ENCODE results near the gene GLI3. TPM values are rescaled to one million over a fixed set of nuclear protein-coding genes. Genes with fewer than 3 reads are reported as not detected.

GLI3 gene
- total RNA-seq, 2 donors from 2014 or later, result 2.7 to 10.2 TPM

DNA sequence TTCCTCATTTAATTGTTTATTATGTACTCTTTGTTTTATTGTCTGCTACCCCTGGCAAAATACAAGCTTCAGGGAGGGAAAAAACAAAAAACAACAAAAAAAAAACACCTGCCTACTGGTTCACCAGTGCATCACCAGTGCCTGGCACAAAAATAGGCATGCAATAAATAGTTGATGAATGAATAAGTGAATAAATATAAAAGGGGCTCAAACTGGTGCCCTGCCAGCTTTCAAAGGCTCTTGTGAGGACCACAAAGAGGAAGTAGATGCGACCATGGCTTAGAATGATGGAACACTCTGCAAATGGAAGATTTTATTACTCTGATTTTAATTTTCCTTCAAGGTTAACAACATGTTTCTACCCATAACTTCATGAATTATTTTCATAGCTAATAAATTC, 321.1 kb downstream of the GLI3 start:
- H3K4me3 ChIP-seq (ENCODE audit: low read length), result no peak overlapping the region
- H3K9ac ChIP-seq (ENCODE audit: extremely low read depth, low read length, poor library complexity, severe bottlenecking), result no peak overlapping the region
- no peaks in the 10 kb centered on the region for H3K36me3 Mint-ChIP-seq (ENCODE audit: low read depth)
- WGBS, 2 experiments (ENCODE audit: insufficient coverage in 1 of 2, insufficient read length in 1 of 2), result 90 to 100% methylated on average over 1 of the region's 1 CpG
- H3K4me1 Mint-ChIP-seq, result no peaks in the 10 kb centered on the region
- no peaks in the 10 kb centered on the region for H3K9me3 Mint-ChIP-seq
- H3K27ac ChIP-seq (ENCODE audit: low read depth, low read length), result no peak overlapping the region
- H3K36me3 ChIP-seq (ENCODE audit: control insufficient read depth, insufficient read depth, low read length), result no peaks in the 10 kb centered on the region
- no peaks in the 10 kb centered on the region for H3K27me3 ChIP-seq (ENCODE audit: control insufficient read depth, insufficient read depth, low read length, poor library complexity, severe bottlenecking)
- H3K27ac Mint-ChIP-seq, result no peak overlapping the region
- no peak for TF ChIP-seq CTCF (conservative IDR thresholded peaks at IDR 0.05)
- H3K4me3 Mint-ChIP-seq, result no peak overlapping the region
- no peak for DNase-seq
- no peaks in the 10 kb centered on the region for H3K27me3 Mint-ChIP-seq (ENCODE audit: insufficient read depth)
- no peaks in the 10 kb centered on the region for H3K9me3 ChIP-seq (ENCODE audit: control insufficient read depth, low read length)
- no peaks in the 10 kb centered on the region for H3K4me1 ChIP-seq (ENCODE audit: control insufficient read depth, insufficient read depth, low read length)

DNA sequence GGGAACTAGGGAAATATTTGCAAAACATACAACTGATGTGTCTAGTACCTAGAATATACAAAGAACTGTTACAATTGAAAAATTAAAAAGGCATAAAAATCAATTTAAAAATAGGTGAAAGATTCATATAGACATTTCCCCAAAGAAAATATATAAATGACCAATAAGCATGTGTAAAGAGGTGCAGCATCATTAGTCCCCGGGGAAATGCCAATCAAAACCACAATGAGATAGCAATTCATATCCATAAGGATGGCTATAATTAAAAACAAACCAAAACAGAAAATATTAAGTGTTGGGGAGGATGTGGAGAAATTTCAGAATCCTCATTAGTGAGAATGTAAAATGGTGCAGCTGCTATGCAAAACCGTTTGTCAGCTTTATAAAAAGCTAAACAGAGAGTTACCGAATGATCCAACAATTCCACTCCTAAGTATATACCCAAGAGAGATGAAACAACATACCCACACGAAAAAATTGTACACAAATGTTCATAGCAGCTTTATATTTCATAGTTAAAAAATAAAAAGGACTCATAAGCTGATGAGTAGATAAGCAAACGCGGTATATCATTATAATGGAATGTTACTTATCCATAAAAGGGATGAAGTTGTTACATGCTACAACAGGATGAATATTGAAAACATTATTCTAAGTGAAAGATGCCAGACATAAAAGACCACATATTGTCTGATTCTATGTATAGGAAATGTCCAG, 324.0 kb downstream of the GLI3 start:
- Histone ChIP-seq H3K9me3 (ENCODE audit: control insufficient read depth, low read length) (no peaks in the 10 kb centered on the region), H3K4me3 (ENCODE audit: low read length) (no peak overlapping the region), H3K9ac (ENCODE audit: extremely low read depth, low read length, poor library complexity, severe bottlenecking) (no peak overlapping the region), H3K27ac (ENCODE audit: low read depth, low read length) (no peak overlapping the region), H3K36me3 (ENCODE audit: control insufficient read depth, insufficient read depth, low read length) (no peaks in the 10 kb centered on the region), H3K4me1 (ENCODE audit: control insufficient read depth, insufficient read depth, low read length) (no peaks in the 10 kb centered on the region), H3K27me3 (ENCODE audit: control insufficient read depth, insufficient read depth, low read length, poor library complexity, severe bottlenecking) (no peaks in the 10 kb centered on the region)
- DNase-seq, result no peak
- peaks cover 6% of the 10 kb centered on the region for H3K9me3 Mint-ChIP-seq
- H3K4me1 Mint-ChIP-seq, result no peaks in the 10 kb centered on the region
- no peaks in the 10 kb centered on the region for H3K27me3 Mint-ChIP-seq (ENCODE audit: insufficient read depth)
- no peak overlapping the region for H3K27ac Mint-ChIP-seq
- TF ChIP-seq CTCF (conservative IDR thresholded peaks at IDR 0.05), result no peak
- 82% methylated on average over 6 of the region's 6 CpGs; no CpG with 5 or more reads in 1 of the 2 experiments for WGBS, 2 experiments (ENCODE audit: insufficient coverage in 1 of 2, insufficient read length in 1 of 2)
- no peak overlapping the region for H3K4me3 Mint-ChIP-seq
- no peaks in the 10 kb centered on the region for H3K36me3 Mint-ChIP-seq (ENCODE audit: low read depth)

GRCh38 chr7:41912426-41912825, 324.6 kb downstream of the GLI3 start:
- Histone ChIP-seq H3K9me3 (ENCODE audit: control insufficient read depth, low read length) (no peaks in the 10 kb centered on the region), H3K27me3 (ENCODE audit: control insufficient read depth, insufficient read depth, low read length, poor library complexity, severe bottlenecking) (no peaks in the 10 kb centered on the region), H3K4me3 (ENCODE audit: low read length) (no peak overlapping the region), H3K9ac (ENCODE audit: extremely low read depth, low read length, poor library complexity, severe bottlenecking) (no peak overlapping the region), H3K36me3 (ENCODE audit: control insufficient read depth, insufficient read depth, low read length) (no peaks in the 10 kb centered on the region), H3K4me1 (ENCODE audit: control insufficient read depth, insufficient read depth, low read length) (no peaks in the 10 kb centered on the region), H3K27ac (ENCODE audit: low read depth, low read length) (no peak overlapping the region)
- no peak overlapping the region for H3K27ac Mint-ChIP-seq
- H3K27me3 Mint-ChIP-seq (ENCODE audit: insufficient read depth), result no peaks in the 10 kb centered on the region
- no peak for TF ChIP-seq CTCF (conservative IDR thresholded peaks at IDR 0.05)
- no peak for DNase-seq
- peaks cover 6% of the 10 kb centered on the region for H3K9me3 Mint-ChIP-seq
- WGBS, 2 experiments (ENCODE audit: insufficient coverage in 1 of 2, insufficient read length in 1 of 2), result 88% methylated on average over 1 of the region's 2 CpGs; no CpG with 5 or more reads in 1 of the 2 experiments
- no peak overlapping the region for H3K4me3 Mint-ChIP-seq
- no peaks in the 10 kb centered on the region for H3K36me3 Mint-ChIP-seq (ENCODE audit: low read depth)
- no peaks in the 10 kb centered on the region for H3K4me1 Mint-ChIP-seq

Data from endodermal cell (in vitro differentiated cells).